Keratinocyte (primary cell): ENCODE results near the gene LHPP. TPM values are rescaled to one million over a fixed set of nuclear protein-coding genes. Genes with fewer than 3 reads are reported as not detected.
"Not testable (repeated sequence)": the region's sequence is repeated elsewhere in the genome, so short reads cannot be mapped to it uniquely, and the experiment has no call there.

Experiments used
- DNase-seq: peaks from one replicate; pipeline ENCODE4 v3.0.0-alpha.2; 2011; ENCODE audit warnings: low read depth, missing footprints, low spot score
- FAIRE-seq: peaks from 2 replicates; lab custom pipeline; 2011; peaks lifted over from hg19 to GRCh38; lab: Jason Lieb, UNC
- H2AFZ ChIP-seq: 2 replicates; pipeline ENCODE4 v1.6.0; 2012; ENCODE audit warnings: low read length, control low read depth, inconsistent platforms; ENCODE audit not compliant: control insufficient read depth
- H3K27ac ChIP-seq: 2 replicates; pipeline ENCODE4 v1.5.1; 2011; ENCODE audit warnings: low read length; ENCODE audit not compliant: control insufficient read depth, insufficient read depth
- H3K27me3 ChIP-seq: 3 replicates; pipeline ENCODE4 v1.6.0; 2011; ENCODE audit warnings: low read length; ENCODE audit not compliant: control insufficient read depth, insufficient read depth; ENCODE audit errors: extremely low read depth
- H3K36me3 ChIP-seq, 2 experiments: 2 replicates in 1 of 2; 3 replicates in 1 of 2; pipeline ENCODE4 v1.5.1; 2011; ENCODE audit warnings: low read length in 2 of 2, mild to moderate bottlenecking in 1 of 2; ENCODE audit not compliant: control insufficient read depth in 2 of 2, insufficient read depth in 2 of 2; ENCODE audit errors: extremely low read depth in 1 of 2
- H3K4me1 ChIP-seq: 3 replicates; pipeline ENCODE4 v1.5.1; 2011; ENCODE audit warnings: low read length; ENCODE audit not compliant: control insufficient read depth, insufficient read depth; ENCODE audit errors: extremely low read depth
- H3K4me2 ChIP-seq: 3 replicates; pipeline ENCODE4 v1.6.0; 2011; ENCODE audit warnings: low read depth, low read length; ENCODE audit not compliant: control insufficient read depth, insufficient read depth; ENCODE audit errors: extremely low read depth
- H3K4me3 ChIP-seq, 3 experiments: fragments of 200-600 bp in 1 of 3; sonication (generic) in 1 of 3; 2 replicates in 2 of 3; 3 replicates in 1 of 3; pipeline ENCODE4 v1.5.1; 2011 to 2016; ENCODE audit warnings: low read length in 3 of 3, mild to moderate bottlenecking in 3 of 3, control low read depth in 2 of 3, inconsistent platforms in 1 of 3, low read depth in 1 of 3, mixed read lengths in 1 of 3, mixed run types in 1 of 3, moderate library complexity in 1 of 3; ENCODE audit not compliant: control insufficient read depth in 2 of 3, insufficient read depth in 2 of 3; ENCODE audit errors: extremely low read depth in 1 of 3
- H3K79me2 ChIP-seq: 2 replicates; pipeline ENCODE4 v1.6.0; 2012; ENCODE audit warnings: low read length; ENCODE audit not compliant: control insufficient read depth, insufficient read depth
- H3K9ac ChIP-seq: 3 replicates; pipeline ENCODE4 v1.6.0; 2011; ENCODE audit warnings: low read length; ENCODE audit not compliant: control insufficient read depth, insufficient read depth; ENCODE audit errors: extremely low read depth
- H3K9me1 ChIP-seq: 3 replicates; pipeline ENCODE4 v1.6.0; 2011; ENCODE audit warnings: low read length; ENCODE audit not compliant: control insufficient read depth, insufficient read depth; ENCODE audit errors: extremely low read depth
- H3K9me3 ChIP-seq: 2 replicates; pipeline ENCODE4 v1.5.1; 2012; ENCODE audit warnings: low read depth, low read length; ENCODE audit not compliant: control insufficient read depth
- H4K20me1 ChIP-seq: 3 replicates; pipeline ENCODE4 v1.6.0; 2011; ENCODE audit warnings: low read length; ENCODE audit not compliant: control insufficient read depth, insufficient read depth; ENCODE audit errors: extremely low read depth
- EZH2 ChIP-seq: IDR thresholded peaks from one replicate; pipeline ENCODE4 v1.6.1; 2012; ENCODE audit warnings: inconsistent platforms, mild to moderate bottlenecking, low read length, moderate library complexity
- dilution Hi-C: fragments of 300-500 bp; cut with MboI; formaldehyde crosslinking; loops from one replicate; pipeline ENCODE4 v1.7.0; 2020; ENCODE audit warnings: low sequenced_read_pairs; ENCODE audit not compliant: extremely low pct_ligation_motif_present
- polyA plus RNA-seq, 5 experiments: library from polyadenylated mRNA; depleted of rRNA in 3 of 5; stranded (reverse) in 3 of 5; stranded (forward) in 1 of 5; unstranded in 1 of 5; fragments of >200 nt; gene quantifications; 1 replicate in 1 of 5; 2 replicates in 3 of 5; 3 replicates in 1 of 5; pipeline versions ENCODE4 v1.2.1 to v1.2.3, GENCODE V29; 2011 to 2012; ENCODE audit warnings: missing spikeins in 2 of 5, low read depth in 1 of 5, low replicate concordance in 1 of 5
- TF ChIP-seq, protein P1 (sequence below), 3 experiments: IDR thresholded peaks in 1 of 3; conservative IDR thresholded peaks in 1 of 3; optimal IDR thresholded peaks in 1 of 3; 2 replicates in 2 of 3; 3 replicates in 1 of 3; pipeline versions ENCODE3 to v1.5.1; 2011; ENCODE audit warnings: low read length in 3 of 3, mild to moderate bottlenecking in 3 of 3, moderate library complexity in 2 of 3, control low read depth in 1 of 3, inconsistent platforms in 1 of 3; ENCODE audit not compliant: insufficient read depth in 2 of 3; ENCODE audit errors: extremely low read depth in 1 of 3

Gene LHPP
- polyA plus RNA-seq, 1 donor (not counting 4 experiments of a cell fraction or from before 2014, with no cell fraction given), result 13.1 TPM

DNA sequence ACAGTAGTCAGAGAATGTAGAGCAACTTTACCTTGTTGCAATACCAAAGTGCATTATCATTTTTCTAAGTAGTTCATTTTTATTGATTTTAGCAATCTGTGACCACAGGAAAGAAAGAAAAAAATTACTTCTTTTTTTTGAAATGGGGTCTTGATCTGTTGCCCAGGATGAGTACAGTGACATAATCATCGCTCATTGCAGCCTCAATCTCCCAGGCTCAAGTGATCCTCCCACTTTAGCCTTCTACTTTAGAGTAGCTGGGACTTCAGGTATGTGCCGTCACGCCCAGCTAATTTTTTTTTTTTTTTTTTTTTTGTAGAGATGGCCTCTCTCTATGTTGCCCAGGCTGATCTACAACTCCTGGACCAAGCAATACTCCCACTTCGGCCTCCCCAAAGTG, 31.5 kb upstream of the LHPP start:
- no peak overlapping the region for H3K4me2 ChIP-seq
- no peaks in the 10 kb centered on the region for H3K9me3 ChIP-seq
- H3K9me1 ChIP-seq, result no peaks in the 10 kb centered on the region
- TF ChIP-seq EZH2, result no peak
- TF ChIP-seq, protein P1, sequence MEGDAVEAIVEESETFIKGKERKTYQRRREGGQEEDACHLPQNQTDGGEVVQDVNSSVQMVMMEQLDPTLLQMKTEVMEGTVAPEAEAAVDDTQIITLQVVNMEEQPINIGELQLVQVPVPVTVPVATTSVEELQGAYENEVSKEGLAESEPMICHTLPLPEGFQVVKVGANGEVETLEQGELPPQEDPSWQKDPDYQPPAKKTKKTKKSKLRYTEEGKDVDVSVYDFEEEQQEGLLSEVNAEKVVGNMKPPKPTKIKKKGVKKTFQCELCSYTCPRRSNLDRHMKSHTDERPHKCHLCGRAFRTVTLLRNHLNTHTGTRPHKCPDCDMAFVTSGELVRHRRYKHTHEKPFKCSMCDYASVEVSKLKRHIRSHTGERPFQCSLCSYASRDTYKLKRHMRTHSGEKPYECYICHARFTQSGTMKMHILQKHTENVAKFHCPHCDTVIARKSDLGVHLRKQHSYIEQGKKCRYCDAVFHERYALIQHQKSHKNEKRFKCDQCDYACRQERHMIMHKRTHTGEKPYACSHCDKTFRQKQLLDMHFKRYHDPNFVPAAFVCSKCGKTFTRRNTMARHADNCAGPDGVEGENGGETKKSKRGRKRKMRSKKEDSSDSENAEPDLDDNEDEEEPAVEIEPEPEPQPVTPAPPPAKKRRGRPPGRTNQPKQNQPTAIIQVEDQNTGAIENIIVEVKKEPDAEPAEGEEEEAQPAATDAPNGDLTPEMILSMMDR (optimal IDR thresholded peaks at IDR 0.05 in 1 of 3, IDR thresholded peaks at IDR 0.05 in 1 of 3, conservative IDR thresholded peaks at IDR 0.05 in 1 of 3; ENCODE audit: extremely low read depth in 1 of 3, insufficient read depth in 2 of 3, low read length in 3 of 3), result no peak
- H3K9ac ChIP-seq, result no peak overlapping the region
- no peaks in the 10 kb centered on the region for H3K36me3 ChIP-seq
- no peaks in the 10 kb centered on the region for H3K27me3 ChIP-seq
- no peaks in the 10 kb centered on the region for H4K20me1 ChIP-seq
- DNase-seq (no peak), FAIRE-seq (no peak)
- H3K79me2 ChIP-seq, result no peaks in the 10 kb centered on the region
- no peak overlapping the region for H3K27ac ChIP-seq
- H3K4me3 ChIP-seq, result no peak overlapping the region
- no peak overlapping the region for H2AFZ ChIP-seq
- dilution Hi-C loops, result no loop called here
- peaks cover 6% of the 10 kb centered on the region for H3K4me1 ChIP-seq

DNA sequence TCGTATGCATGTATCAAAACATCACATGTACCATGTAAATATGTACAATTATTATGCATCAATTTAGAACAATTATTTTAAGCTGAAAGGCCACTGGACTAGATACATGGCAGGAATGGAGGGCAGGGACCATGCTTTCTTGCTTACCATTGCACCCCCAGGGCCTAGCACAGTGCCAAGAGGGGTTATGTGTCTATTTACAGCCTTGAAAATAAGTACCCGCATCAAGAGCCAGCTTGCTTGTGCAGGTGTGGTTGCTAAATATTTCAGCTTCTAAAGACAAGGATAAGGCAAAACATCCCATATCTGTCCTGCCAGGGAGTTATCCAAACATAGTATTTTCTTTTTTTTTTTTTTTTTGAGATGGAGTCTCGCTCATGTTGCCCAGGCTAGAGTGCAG, 28.2 kb upstream of the LHPP start:
- dilution Hi-C loops, result no loop called here
- no peak for DNase-seq
- no peaks in the 10 kb centered on the region for H4K20me1 ChIP-seq
- H3K4me1 ChIP-seq, result peaks cover 18% of the 10 kb centered on the region
- H3K79me2 ChIP-seq, result no peaks in the 10 kb centered on the region
- H3K9ac ChIP-seq, result no peak overlapping the region
- H3K27ac ChIP-seq, result no peak overlapping the region
- H3K36me3 ChIP-seq, result no peaks in the 10 kb centered on the region
- no peak overlapping the region for H3K4me3 ChIP-seq
- H3K27me3 ChIP-seq, result no peaks in the 10 kb centered on the region
- TF ChIP-seq, protein P1 (optimal IDR thresholded peaks at IDR 0.05 in 1 of 3, IDR thresholded peaks at IDR 0.05 in 1 of 3, conservative IDR thresholded peaks at IDR 0.05 in 1 of 3; ENCODE audit: extremely low read depth in 1 of 3, insufficient read depth in 2 of 3, low read length in 3 of 3), result no peak
- no peak for TF ChIP-seq EZH2
- no peak for FAIRE-seq
- H3K9me1 ChIP-seq, result no peaks in the 10 kb centered on the region
- H3K9me3 ChIP-seq, result no peaks in the 10 kb centered on the region
- H2AFZ ChIP-seq, result no peak overlapping the region
- no peak overlapping the region for H3K4me2 ChIP-seq

DNA sequence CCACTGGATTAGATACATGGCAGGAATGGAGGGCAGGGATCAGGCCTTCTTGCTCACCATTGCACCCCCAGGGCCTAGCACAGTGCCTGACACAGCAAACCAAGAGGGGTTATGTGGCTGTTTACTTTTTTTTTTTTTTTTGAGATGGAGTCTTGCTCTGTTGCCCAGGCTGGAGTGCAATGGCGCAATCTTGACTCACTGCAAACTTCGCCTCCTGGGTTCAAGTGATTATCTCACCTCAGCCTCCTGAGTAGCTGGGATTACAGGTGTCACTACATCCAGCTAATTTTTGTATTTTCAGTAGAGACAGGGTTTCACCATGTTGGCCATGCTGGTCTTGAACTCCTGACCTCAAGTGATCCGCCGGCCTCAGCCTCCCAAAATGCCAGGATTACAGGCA, 25.9 kb upstream of the LHPP start:
- H3K79me2 ChIP-seq, H3K36me3 ChIP-seq, H3K9ac ChIP-seq, H3K4me3 ChIP-seq, H4K20me1 ChIP-seq, H3K9me3 ChIP-seq, DNase-seq, H3K9me1 ChIP-seq, H3K27me3 ChIP-seq, H2AFZ ChIP-seq, dilution Hi-C loops, FAIRE-seq: not testable (repeated sequence)
- peak overlapping the region; percentile 80 for H3K27ac ChIP-seq
- peak overlapping the region; percentile 49 for H3K4me2 ChIP-seq
- peaks cover 33% of the 10 kb centered on the region for H3K4me1 ChIP-seq
